ENCODE data around the gene EIF3M. TPM values are rescaled to one million over a fixed set of nuclear protein-coding genes. Genes with fewer than 3 reads are reported as not detected.
A peak's percentile ranks its signal among the peaks of the same experiment; 100 is the strongest.

Gene EIF3M
- total RNA-seq, 1 donor from 2014 or later = 212 TPM

DNA sequence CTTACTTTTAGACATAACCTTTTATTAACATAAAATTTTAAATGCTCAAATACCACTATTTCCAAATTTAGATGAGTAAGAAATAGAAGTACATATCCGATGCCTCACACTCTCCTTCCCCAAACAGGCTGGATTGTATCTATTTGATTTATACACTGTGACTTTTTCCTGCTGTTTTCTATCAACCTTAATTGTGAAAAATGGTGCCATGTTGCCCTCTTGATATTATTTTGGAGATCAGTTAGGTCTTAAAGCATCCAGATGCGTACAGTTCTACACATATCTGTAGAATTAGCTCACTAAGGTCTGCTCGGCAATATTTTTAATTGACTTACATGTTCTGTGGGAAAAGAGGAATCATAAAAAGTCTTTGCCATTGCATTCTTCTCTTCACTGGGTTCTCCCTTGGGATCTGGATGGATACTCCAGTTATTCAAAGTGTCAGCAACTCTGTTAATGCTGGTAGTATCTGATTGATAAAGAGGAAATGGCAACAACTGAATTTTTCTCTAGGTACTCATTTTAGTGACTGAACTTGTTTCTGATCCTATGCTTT, 27.2 kb downstream of the EIF3M start:
- Mint-ChIP-seq H3K4me3 (ENCODE audit: low read depth) (no peak overlapping the region), H3K9me3 (ENCODE audit: low read depth) (peaks cover 20% of the 10 kb centered on the region), H3K36me3 (ENCODE audit: insufficient read depth) (peaks cover 25% of the 10 kb centered on the region), H3K4me1 (ENCODE audit: low read depth) (no peaks in the 10 kb centered on the region), H3K27ac (no peak overlapping the region), H3K27me3 (no peaks in the 10 kb centered on the region)
- TF ChIP-seq, protein P1, sequence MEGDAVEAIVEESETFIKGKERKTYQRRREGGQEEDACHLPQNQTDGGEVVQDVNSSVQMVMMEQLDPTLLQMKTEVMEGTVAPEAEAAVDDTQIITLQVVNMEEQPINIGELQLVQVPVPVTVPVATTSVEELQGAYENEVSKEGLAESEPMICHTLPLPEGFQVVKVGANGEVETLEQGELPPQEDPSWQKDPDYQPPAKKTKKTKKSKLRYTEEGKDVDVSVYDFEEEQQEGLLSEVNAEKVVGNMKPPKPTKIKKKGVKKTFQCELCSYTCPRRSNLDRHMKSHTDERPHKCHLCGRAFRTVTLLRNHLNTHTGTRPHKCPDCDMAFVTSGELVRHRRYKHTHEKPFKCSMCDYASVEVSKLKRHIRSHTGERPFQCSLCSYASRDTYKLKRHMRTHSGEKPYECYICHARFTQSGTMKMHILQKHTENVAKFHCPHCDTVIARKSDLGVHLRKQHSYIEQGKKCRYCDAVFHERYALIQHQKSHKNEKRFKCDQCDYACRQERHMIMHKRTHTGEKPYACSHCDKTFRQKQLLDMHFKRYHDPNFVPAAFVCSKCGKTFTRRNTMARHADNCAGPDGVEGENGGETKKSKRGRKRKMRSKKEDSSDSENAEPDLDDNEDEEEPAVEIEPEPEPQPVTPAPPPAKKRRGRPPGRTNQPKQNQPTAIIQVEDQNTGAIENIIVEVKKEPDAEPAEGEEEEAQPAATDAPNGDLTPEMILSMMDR (IDR thresholded peaks at IDR 0.05; ENCODE audit: unreplicated experiment) = no peak
- DNase-seq (ENCODE audit: low spot score, unreplicated experiment) = no peak

DNA sequence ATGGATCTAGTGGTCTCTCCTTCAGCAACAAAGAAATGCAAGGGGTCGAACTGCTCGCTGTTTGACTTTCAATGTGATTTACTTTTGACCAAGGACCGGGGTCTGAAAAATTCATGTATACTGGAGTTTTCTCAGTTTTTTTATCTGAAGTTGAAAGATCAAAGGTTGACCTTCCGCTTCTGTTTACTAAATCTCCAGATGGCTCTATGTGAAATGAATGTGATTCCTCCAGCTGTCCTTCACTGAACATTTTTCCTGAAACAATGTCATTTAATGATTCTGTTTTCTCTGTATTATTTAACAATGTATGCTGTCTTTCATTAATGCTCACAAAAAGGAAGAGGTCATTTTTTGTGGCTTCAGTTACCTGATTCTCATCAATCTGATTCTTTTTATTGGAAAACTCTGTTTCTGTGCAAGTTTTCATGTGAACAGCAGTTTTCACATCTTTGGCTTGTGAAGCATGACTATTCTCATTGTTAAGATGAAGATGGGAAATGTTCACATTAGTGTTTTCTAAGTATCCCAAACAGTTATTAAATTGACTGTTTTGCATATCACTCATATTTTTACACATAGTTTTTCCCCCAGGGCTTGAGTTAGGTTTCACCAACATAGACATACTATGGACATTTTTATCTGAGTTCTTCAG, 30.0 kb downstream of the EIF3M start:
- Mint-ChIP-seq H3K9me3 (ENCODE audit: low read depth) (peaks cover 9% of the 10 kb centered on the region), H3K27me3 (no peaks in the 10 kb centered on the region), H3K27ac (no peak overlapping the region), H3K4me3 (ENCODE audit: low read depth) (no peak overlapping the region), H3K36me3 (ENCODE audit: insufficient read depth) (peaks cover 11% of the 10 kb centered on the region), H3K4me1 (ENCODE audit: low read depth) (no peaks in the 10 kb centered on the region)
- no peak for DNase-seq (ENCODE audit: low spot score, unreplicated experiment)
- TF ChIP-seq, protein P1 (IDR thresholded peaks at IDR 0.05; ENCODE audit: unreplicated experiment) = no peak

DNA sequence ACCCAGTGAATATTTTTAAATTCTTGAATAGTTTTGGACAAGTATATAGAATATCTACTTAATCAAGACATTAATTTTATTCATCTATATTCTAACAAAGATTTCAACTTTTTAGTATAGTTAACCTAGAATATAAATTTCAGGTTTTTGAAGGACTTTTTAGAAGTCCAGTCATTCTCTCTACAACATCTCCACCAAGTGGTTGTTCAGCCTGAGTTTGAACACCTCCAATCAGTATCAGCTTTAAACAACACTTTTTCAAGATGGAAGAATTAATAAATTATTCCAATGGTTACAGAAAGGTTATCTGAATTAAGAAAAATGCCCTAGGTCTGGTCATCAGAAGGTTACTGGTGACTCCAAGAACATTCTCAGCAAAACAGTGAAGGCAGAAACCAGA, 31.8 kb downstream of the EIF3M start:
- no peak overlapping the region for H3K27ac Mint-ChIP-seq
- no peaks in the 10 kb centered on the region for H3K36me3 Mint-ChIP-seq (ENCODE audit: insufficient read depth)
- H3K4me1 Mint-ChIP-seq (ENCODE audit: low read depth) = no peaks in the 10 kb centered on the region
- H3K4me3 Mint-ChIP-seq (ENCODE audit: low read depth) = no peak overlapping the region
- no peak for DNase-seq (ENCODE audit: low spot score, unreplicated experiment)
- no peaks in the 10 kb centered on the region for H3K27me3 Mint-ChIP-seq
- TF ChIP-seq, protein P1 (IDR thresholded peaks at IDR 0.05; ENCODE audit: unreplicated experiment) = peak; percentile 37
- H3K9me3 Mint-ChIP-seq (ENCODE audit: low read depth) = no peaks in the 10 kb centered on the region

DNA sequence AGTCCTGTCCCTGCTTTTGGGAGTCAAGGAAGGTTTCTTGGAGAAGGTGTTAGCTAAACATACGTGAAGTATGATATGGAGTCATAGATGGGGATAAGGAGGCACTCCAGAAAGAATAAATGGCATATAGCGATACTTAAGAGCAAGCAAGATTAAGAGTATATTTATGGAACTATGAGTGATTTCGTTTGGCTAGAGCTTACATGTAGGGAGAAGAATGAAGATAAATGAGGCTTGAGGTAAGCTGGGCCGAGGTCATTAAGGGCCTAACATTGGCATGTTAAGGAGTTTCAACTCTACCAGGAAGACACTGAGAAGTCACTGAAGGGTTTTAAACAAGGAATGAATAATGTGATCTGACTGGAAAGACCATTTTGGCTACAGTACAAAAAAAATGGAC, 33.3 kb downstream of the EIF3M start:
- H3K4me1 Mint-ChIP-seq (ENCODE audit: low read depth) = no peaks in the 10 kb centered on the region
- DNase-seq (ENCODE audit: low spot score, unreplicated experiment) = no peak
- H3K27me3 Mint-ChIP-seq = no peaks in the 10 kb centered on the region
- peaks cover 7% of the 10 kb centered on the region for H3K9me3 Mint-ChIP-seq (ENCODE audit: low read depth)
- no peaks in the 10 kb centered on the region for H3K36me3 Mint-ChIP-seq (ENCODE audit: insufficient read depth)
- TF ChIP-seq, protein P1 (IDR thresholded peaks at IDR 0.05; ENCODE audit: unreplicated experiment) = no peak
- no peak overlapping the region for H3K4me3 Mint-ChIP-seq (ENCODE audit: low read depth)
- no peak overlapping the region for H3K27ac Mint-ChIP-seq

DNA sequence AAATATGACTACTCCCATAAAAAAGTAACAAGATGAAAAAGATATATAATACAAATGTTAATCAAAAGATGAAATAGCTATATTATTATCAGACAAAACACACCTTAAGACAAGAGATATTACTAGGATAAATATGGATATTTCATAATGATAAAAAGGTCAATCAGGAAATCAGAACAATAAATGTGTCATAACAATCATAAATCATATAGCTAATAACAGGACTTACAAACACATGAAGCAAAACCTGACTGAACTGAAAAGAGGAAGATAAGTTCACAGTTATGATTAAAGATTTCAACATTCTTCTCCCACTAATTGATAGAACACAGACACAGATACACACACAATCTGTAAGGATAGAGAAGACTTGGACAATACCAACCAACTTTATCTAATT, 47.2 kb downstream of the EIF3M start:
- DNase-seq (ENCODE audit: low spot score, unreplicated experiment) = no peak
- Mint-ChIP-seq H3K36me3 (ENCODE audit: insufficient read depth) (no peaks in the 10 kb centered on the region), H3K4me3 (ENCODE audit: low read depth) (no peak overlapping the region), H3K4me1 (ENCODE audit: low read depth) (no peaks in the 10 kb centered on the region), H3K27me3 (peaks cover 9% of the 10 kb centered on the region), H3K27ac (no peak overlapping the region), H3K9me3 (ENCODE audit: low read depth) (no peaks in the 10 kb centered on the region)
- TF ChIP-seq, protein P1 (IDR thresholded peaks at IDR 0.05; ENCODE audit: unreplicated experiment) = no peak

Data from progenitor cell of endocrine pancreas (in vitro differentiated cells).